Vagina (tissue), 2 donors: ENCODE results near the gene SPEG. TPM values are rescaled to one million over a fixed set of nuclear protein-coding genes. Genes with fewer than 3 reads are reported as not detected.

Source experiments
- DNase-seq, 2 donors: peaks; one replicate each; pipeline ENCODE4 v3.0.0-alpha.2; 2017; ENCODE audit errors: extremely low spot score in 2 of 2
- H3K27ac ChIP-seq: fragments of 200-600 bp; sonication (generic); one replicate; pipeline ENCODE4 v1.5.1; 2019
- H3K27me3 ChIP-seq: fragments of 200-600 bp; sonication (generic); one replicate; pipeline ENCODE4 v1.5.1; 2019
- H3K36me3 ChIP-seq, 2 donors: fragments of 200-600 bp; sonication (generic); one replicate each; pipeline ENCODE4 v1.5.1; 2017 to 2019
- H3K4me1 ChIP-seq: fragments of 200-600 bp; sonication (generic); one replicate; pipeline ENCODE4 v1.5.1; 2019
- H3K4me3 ChIP-seq, 2 donors: fragments of 200-600 bp; sonication (generic); 1 replicate in 1 of 2; 2 replicates in 1 of 2; pipeline ENCODE4 v1.5.1; 2016 to 2019
- H3K9me3 ChIP-seq: fragments of 200-600 bp; sonication (generic); one replicate; pipeline ENCODE4 v1.5.1; 2019
- CTCF ChIP-seq, 3 experiments: fragments of 450-650 bp in 2 of 3; fragments of 200-600 bp in 1 of 3; sonication (generic) in 1 of 3; IDR thresholded peaks; one replicate each; pipeline ENCODE4 v1.5.1; 2017 to 2019; ENCODE audit warnings: antibody characterized with exemption in 3 of 3, mild to moderate bottlenecking in 2 of 3, moderate library complexity in 2 of 3
- POLR2A ChIP-seq, 2 donors: fragments of 450-650 bp; IDR thresholded peaks; one replicate each; pipeline ENCODE4 v1.6.1; 2017; ENCODE audit warnings: antibody characterized with exemption in 2 of 2, mild to moderate bottlenecking in 2 of 2, moderate library complexity in 2 of 2
- POLR2AphosphoS5 ChIP-seq, 2 donors: sonication (generic); formaldehyde crosslinking; IDR thresholded peaks; one replicate each; pipeline ENCODE4 v1.9.0; 2017; ENCODE audit warnings: antibody characterized with exemption in 2 of 2, mild to moderate bottlenecking in 2 of 2, low read depth in 1 of 2; ENCODE audit not compliant: insufficient read depth in 1 of 2
- intact Hi-C: fragments of 100-400 bp; cut with DNase I; formaldehyde crosslinking; loops from one replicate; pipeline ENCODE4 v1.15.1; 2023
- total RNA-seq: library from RNA; depleted of rRNA; stranded (reverse); fragments of >200 nt; gene quantifications from one replicate; pipeline ENCODE4 v1.2.3, GENCODE V29; 2016

SPEG gene
- total RNA-seq, 1 donor from 2014 or later = 28.2 TPM

- no peak overlapping the region for H3K4me3 ChIP-seq
- no peaks in the 10 kb centered on the region for H3K9me3 ChIP-seq
- no peaks in the 10 kb centered on the region for H3K36me3 ChIP-seq
- no peak for DNase-seq
- H3K4me1 ChIP-seq = peaks cover 66% of the 10 kb centered on the region
- intact Hi-C loops = no loop called here
- H3K27me3 ChIP-seq = no peaks in the 10 kb centered on the region
- peak overlapping the region; percentile 78 for H3K27ac ChIP-seq
- no peak for TF ChIP-seq POLR2A (IDR thresholded peaks at IDR 0.05)
- no peak for TF ChIP-seq POLR2AphosphoS5 (IDR thresholded peaks at IDR 0.05; ENCODE audit: insufficient read depth in 1 of 2, low read depth in 1 of 2)
- no peak for TF ChIP-seq CTCF (IDR thresholded peaks at IDR 0.05)
Observed at GRCh38 chr2:219458996-219459395, 24.4 kb downstream of the SPEG start.

- TF ChIP-seq CTCF (IDR thresholded peaks at IDR 0.05) (peak; percentile 52 to 67 (median 65)), POLR2AphosphoS5 (IDR thresholded peaks at IDR 0.05; ENCODE audit: insufficient read depth in 1 of 2, low read depth in 1 of 2) (peak in 1 of 2 donors; percentile 15), POLR2A (IDR thresholded peaks at IDR 0.05) (no peak)
- H3K4me3 ChIP-seq = no peak overlapping the region
- DNase-seq = no peak
- peaks cover 59% of the 10 kb centered on the region for H3K4me1 ChIP-seq
- H3K27ac ChIP-seq = peak overlapping the region; percentile 78
- H3K36me3 ChIP-seq = peaks cover 0 to 3% of the 10 kb centered on the region in 2 donors
- intact Hi-C loops = no loop called here
- H3K27me3 ChIP-seq = no peaks in the 10 kb centered on the region
- no peaks in the 10 kb centered on the region for H3K9me3 ChIP-seq
Observed at GRCh38 chr2:219459460-219460311, 25.0 kb downstream of the SPEG start.

DNA sequence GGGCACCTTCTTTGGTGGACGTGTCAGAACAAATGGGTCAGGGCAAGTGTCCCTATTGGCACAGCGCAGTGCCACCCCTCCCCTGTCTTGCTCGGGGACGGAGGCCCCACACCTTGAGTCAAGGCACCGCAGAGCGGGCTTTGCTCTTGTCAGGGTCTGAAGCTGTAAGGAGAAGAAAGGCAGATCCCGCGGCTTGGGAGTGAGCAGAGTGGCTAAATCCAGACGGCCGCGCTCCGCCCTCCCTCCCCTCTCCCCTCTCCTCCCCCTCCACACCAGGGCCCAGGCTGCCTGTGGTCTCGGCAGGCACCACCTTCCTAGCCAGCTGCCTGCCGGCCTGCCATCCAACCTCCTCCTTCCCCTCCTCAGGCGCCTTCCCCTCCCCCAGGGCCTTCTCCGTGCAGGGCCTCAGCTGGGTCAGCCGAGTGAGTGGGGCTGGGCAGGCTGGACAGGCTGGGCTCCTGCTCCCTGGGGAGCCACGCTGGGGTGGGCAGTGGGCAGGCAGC lies 25.8 kb downstream of the SPEG start:
- peaks cover 55% of the 10 kb centered on the region for H3K4me1 ChIP-seq
- peaks cover 0 to 4% of the 10 kb centered on the region in 2 donors for H3K36me3 ChIP-seq
- H3K4me3 ChIP-seq = peak overlapping the region in 1 of 2 donors; percentile 24
- peak overlapping the region; percentile 78 for H3K27ac ChIP-seq
- no peaks in the 10 kb centered on the region for H3K9me3 ChIP-seq
- no peaks in the 10 kb centered on the region for H3K27me3 ChIP-seq
- no peak for TF ChIP-seq CTCF (IDR thresholded peaks at IDR 0.05)
- peak in 1 of 2 donors; percentile 58 for TF ChIP-seq POLR2AphosphoS5 (IDR thresholded peaks at IDR 0.05; ENCODE audit: insufficient read depth in 1 of 2, low read depth in 1 of 2)
- TF ChIP-seq POLR2A (IDR thresholded peaks at IDR 0.05) = no peak
- DNase-seq = no peak
- intact Hi-C loops = no loop called here

- Histone ChIP-seq H3K9me3 (no peaks in the 10 kb centered on the region), H3K36me3 (peaks cover 0 to 4% of the 10 kb centered on the region in 2 donors), H3K27ac (peak overlapping the region; percentile 78), H3K4me3 (peak overlapping the region in 1 of 2 donors; percentile 24), H3K4me1 (peaks cover 57% of the 10 kb centered on the region), H3K27me3 (no peaks in the 10 kb centered on the region)
- intact Hi-C loops = no loop called here
- DNase-seq = no peak
- TF ChIP-seq CTCF (IDR thresholded peaks at IDR 0.05) (no peak), POLR2A (IDR thresholded peaks at IDR 0.05) (no peak), POLR2AphosphoS5 (IDR thresholded peaks at IDR 0.05; ENCODE audit: insufficient read depth in 1 of 2, low read depth in 1 of 2) (no peak)
Observed at GRCh38 chr2:219461047-219461514, 26.4 kb downstream of the SPEG start.

DNA sequence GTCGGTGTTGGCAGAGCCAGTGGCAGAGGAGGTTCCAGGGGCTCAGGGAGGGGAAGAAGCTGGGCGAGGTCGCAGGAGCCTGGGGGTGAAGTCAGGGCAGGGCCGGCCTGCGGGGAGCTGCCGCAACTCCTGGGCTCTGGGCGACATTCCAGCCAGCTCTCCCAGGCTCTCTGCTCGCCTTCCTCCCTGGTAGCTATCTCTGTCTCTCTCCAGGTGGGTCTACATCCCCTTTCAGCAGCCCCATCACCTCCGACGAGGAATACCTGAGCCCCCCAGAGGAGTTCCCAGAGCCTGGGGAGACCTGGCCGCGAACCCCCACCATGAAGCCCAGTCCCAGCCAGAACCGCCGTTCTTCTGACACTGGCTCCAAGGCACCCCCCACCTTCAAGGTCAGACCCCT lies 27.0 kb downstream of the SPEG start:
- TF ChIP-seq POLR2AphosphoS5 (IDR thresholded peaks at IDR 0.05; ENCODE audit: insufficient read depth in 1 of 2, low read depth in 1 of 2) (no peak), CTCF (IDR thresholded peaks at IDR 0.05) (no peak), POLR2A (IDR thresholded peaks at IDR 0.05) (no peak)
- Histone ChIP-seq H3K4me3 (no peak overlapping the region), H3K27me3 (no peaks in the 10 kb centered on the region), H3K27ac (peak overlapping the region; percentile 78), H3K9me3 (no peaks in the 10 kb centered on the region), H3K4me1 (peaks cover 59% of the 10 kb centered on the region), H3K36me3 (peaks cover 0 to 4% of the 10 kb centered on the region in 2 donors)
- no peak for DNase-seq
- intact Hi-C loops = no loop called here
